ENCODE measurements around the gene ADSS2.

Gene ADSS2

DNA sequence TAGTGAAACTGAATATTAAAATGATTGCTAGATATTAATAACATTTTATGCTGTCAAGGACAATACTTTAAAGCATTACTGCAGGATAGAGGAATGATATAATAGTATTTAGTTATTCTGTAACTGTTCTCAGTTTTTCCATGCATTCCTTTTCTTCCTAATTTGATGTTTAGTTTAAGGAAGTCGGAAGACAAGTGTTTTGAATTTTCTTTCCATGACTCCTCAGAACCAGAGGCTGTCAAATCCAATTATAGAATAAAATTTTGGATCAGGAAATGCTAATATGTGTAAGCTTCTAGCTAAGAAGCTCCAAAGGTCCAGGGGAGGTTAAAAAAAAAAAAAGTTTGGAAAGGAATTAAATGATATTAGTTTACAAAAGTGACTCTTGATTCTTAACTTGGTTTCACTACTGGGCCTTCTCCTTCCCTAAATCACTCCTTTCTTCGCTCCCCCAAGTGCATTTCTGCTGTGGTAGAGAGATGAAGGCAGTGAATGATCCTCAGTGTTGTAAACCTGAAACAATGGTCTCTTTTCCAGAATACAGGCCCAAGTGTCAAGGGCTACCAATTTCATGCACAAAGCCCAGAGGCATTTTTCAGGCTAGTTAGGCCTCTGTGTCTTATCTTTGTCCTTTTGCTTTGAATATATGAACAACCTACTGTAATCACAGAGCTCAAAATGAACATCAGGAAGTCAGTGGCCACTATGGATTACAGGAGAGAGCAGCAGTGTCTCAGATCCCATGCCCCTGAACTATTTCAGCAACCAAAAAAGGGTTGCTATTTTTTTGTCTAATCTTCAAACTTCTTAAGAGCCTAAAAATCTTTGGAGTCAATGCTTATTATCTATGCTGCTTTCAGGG lies 6.2 kb downstream of the ADSS2 start:
- DNase-seq = no peak

DNA sequence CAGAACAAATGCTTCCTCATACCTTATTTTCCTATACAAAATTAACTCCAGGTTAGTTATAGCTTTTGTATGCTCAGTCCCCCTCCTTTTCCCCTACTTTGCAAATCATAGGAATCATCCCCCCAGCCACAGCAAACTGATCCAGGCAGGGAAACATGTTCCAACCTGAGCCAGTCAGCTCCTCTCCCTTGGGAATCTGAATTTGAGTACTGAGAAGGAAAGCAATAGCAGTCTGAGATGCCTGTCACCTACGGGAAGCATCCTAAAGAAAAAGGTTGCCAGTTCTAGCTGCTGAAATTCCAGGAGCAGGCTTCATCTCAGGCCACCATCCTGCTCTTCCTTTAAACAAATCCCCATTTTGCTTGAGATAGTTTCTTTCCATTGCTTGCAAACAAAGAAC lies 6.9 kb downstream of the ADSS2 start:
- DNase-seq = no peak

DNA sequence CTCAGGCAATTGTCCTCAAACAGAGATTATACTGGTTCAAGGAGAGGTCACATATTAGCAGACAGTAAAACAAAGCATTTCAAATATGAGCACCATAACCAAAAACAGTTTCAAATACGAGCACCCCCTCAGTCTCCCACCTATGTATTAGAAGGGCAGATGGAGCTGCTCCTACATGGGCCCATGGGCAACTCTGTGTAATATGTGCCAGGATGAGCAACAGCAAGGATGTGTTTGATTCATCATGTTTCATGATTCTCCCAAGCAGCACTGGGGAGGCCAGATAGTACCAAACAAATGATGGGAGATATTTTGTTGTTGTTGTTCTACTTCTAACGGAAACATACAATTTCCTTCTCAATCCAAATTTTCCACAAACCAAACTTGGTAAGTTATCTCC lies 8.9 kb downstream of the ADSS2 start:
- no peak for DNase-seq

DNA sequence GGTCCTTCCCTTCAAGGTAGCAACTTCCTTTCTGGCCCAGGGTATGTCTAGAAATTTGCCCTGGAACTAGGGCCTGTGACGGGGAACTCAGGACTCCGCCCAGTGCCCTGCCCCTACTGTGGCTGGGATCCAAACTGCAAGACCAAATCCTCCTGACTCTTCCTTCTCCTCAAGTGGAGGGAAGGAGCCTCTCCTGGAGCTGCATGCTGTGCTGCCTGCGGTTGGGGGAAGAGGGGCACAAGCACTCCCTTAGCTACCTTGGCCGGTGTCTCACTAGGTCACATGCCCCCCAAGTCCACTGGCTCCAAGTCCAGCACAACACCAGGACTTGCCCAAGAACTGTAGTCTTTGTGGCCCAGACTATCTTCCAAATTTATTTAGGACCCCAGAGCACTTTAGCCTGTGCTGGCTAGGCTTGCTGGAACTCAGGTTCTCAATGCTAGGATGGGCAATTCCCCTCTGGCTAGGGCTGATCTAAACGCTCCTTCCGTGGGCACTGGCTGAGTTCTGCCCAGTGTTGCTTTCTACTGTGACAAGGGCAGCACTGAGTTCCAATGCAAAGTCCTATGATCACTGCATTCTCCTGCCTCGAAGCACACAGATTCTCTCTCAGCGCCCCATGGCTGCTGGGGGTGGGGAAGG lies 12.2 kb downstream of the ADSS2 start:
- DNase-seq = no peak

DNA sequence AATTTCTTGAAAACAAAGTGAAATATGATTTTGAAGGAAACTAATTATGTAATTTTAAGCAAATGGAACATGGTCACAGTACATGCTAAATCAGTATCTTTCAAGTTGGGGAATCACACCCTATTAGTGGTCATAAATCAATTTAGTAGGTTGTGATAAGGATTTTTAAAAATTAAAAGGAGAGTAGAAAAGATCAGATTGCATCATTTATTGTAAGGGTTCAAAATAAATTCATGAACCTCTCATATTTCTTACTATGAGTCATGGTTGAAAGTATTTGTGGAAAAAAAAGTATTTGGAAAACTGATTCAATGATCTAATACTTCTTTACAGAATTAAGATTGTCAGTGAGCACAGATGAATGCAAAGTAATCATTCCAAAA lies 14.6 kb downstream of the ADSS2 start:
- no peak for DNase-seq

DNA sequence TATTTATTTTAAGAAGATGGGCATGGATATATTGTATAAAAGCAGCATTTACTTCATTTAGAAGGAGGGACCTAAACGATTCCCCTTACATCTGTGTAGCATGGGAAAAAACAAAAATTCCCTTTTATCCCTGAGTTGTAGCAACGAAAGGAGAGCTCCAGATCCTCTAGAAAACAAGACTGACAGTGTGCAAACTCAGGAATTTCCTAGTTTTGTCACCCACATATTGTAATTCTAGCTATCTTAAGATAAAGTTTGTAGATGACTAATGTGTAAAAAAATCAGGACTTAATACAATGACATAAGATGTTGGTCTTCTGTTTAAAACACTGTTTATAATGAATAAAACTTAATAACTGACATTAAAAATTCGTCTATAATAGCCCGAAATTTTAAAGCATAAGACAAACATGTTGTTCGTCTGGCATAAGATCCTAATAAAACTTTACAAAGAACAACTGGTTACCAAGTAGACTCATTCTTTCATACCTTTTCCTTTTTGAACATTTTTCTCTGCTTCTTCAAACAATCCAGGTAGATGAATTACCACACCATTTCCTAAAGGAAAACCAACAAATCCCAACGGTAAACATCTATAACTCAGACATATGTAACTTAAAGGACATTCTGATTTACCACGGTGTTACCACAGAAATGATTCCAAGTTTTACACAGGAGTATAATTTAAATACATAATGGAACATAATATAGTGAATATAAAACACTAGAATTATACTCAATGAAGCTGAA lies 15.2 kb downstream of the ADSS2 start:
- no peak for DNase-seq

DNA sequence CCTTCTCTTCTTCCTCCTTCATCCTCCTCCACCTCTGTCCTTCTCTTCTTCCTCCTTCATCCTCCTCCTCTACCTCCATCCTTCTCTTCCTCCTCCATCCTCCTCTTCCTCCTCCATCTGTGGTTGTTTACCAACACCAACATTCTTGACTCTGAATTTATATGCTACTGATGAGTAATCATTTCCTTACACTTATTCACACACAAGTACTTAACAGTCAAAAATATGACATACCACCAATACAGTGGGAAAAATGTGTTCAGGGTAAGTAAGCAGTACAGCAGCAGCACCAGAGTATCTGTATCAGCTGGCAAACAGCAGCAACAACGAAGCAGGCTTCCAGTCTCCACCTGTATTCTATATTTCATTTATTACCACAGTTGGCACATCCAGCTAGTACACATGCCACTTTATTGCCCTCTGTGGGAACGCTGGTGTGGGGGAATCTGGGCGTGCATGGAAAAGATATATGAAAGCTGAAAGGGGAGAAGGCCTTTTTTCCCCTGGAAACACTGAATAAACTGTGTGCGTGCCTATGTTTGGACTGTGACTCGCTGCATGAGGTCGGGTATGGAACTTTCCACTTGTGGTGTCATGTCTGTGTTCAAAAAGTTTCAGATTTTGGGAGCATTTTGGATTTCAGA lies 16.0 kb downstream of the ADSS2 start:
- DNase-seq = no peak

DNA sequence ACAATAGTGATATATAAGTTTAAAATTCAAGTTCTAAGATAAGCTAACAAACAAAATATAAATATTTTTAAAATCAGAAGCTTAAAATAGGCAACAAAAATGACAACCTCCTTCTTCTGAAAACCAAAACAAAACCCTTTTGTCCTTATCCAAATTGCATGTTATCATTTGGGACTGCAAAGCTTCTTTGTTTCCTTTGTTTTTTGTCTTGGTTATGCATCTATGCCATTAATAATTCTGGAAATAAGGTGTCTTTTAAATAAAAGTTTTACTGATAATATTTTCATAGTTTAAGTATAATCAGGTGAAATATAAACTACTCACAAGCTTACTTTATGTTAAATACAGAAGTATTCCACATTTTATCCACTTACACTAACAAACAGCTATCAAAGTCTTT lies 20.5 kb downstream of the ADSS2 start:
- no peak for DNase-seq

DNA sequence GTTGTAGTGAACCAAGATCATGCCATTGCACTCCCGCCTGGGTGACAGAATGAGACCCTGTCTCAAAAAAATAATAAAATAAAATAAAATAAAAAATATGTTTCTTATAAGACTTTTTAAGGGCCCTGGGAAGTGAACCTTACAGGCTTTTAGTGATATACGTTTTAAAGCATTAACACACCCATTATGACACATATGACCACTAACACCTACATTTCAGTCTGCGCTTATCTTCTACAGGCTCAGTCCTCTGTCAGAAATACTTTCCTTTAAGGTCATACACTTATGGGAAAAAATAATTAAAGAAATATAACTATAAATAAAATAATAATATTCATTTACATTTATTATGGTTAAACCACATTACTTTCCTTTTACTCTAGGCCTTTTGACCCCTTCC lies 21.9 kb downstream of the ADSS2 start:
- DNase-seq = no peak

DNA sequence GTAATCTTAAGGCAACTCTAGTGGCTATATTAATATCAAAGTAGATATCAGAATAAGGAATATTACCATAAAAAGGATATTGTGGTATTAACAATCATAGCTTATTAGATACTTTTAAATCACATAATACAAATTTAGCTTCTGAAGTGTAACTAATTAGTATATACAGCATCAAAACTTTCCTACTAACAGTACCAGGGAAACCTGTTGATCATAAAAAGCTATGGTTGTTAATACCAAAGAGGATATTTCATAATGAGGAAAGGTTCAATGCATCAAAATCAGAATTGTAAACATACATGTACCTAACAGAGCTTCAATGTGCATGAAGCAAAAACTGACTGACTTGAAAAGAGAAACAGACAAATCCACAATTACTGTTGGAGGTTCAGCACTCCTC lies 24.1 kb downstream of the ADSS2 start:
- no peak for DNase-seq

DNA sequence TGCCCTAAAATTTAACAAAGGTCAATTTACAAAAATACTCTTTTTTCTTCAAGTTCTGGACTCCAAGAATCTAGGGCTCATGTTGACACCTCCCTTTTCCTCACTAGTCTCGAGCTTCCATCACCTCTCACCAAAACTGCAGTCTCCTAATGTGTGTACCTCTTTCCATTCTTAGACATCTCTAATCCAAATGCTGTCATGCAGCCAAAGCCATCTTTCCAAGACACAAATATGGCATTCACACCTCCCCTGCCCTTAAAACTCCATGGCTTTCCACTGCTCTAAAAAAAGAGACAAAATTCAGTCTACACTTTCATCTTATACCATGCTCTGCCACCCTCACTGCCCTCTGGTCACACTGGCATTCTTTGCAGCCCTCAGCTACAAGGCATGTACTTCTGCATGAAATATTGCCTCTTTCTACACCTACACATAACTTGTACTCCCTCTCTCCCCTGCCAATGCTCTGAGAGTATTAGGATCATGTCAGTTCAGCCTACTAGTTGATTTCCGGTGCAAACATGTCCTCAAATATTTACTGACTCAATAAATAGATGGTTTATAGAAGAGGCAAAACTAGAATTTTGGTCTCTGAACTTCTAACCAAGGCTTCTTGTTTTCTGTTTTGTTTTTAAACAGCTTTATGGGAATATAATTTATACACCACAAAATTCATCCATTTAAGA lies 26.9 kb downstream of the ADSS2 start:
- no peak for DNase-seq

DNA sequence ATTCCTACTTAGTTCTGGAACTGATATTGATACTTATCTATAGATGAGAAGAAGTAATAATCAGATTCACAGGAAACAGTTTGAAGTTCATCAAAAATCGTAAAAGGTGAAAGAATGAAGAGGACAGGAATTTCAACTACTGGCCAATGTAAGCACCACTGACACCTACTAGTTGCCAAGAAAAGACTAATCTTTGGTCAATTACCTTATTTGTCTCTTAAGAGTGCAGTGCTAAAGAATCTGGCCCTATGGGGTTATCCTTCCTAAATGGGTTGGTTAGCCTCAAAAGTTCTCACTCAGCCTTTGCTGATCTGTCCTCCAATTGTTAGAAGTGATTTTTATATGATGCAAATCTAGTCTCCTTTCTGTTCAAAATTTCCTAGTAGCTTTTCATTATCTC lies 29.5 kb downstream of the ADSS2 start:
- no peak for DNase-seq

DNA sequence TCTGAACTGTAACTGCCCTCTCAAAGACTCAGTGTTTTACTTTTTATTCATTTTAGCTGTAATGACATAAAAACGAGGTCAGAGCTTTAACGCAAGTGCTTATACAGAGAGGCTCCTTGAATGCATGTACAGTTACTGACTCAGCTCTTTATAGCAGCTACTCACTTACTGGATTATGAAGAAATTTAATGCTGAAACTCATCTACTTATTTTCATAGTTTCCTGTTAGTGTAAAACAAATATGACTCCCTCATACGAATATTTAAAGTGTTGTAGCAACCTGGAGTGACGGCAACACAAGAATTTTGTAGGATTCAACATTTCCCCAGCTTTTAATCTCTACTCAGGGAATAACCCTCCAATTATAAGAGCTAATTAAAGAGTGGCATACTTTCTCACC lies 32.7 kb downstream of the ADSS2 start:
- no peak for DNase-seq

DNA sequence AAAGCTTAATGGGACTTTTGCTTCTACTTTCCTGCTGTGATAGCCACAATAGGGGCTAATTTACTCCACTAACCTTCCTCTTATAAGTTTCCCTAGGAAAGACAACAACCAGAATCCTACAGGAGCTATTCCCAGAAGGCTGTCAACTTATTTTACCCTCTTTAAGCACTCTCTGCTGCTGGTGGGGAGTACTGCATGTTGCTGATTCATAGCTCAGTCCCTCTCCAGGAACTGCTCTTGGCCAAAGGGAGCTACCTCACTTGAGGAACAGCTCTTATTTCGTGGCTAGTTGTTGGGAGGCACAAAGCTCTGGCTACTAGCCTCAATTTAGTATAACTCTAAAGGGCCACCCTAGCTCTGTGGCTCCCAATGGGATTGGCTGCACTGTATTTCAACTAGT lies 37.2 kb downstream of the ADSS2 start:
- DNase-seq = no peak

DNA sequence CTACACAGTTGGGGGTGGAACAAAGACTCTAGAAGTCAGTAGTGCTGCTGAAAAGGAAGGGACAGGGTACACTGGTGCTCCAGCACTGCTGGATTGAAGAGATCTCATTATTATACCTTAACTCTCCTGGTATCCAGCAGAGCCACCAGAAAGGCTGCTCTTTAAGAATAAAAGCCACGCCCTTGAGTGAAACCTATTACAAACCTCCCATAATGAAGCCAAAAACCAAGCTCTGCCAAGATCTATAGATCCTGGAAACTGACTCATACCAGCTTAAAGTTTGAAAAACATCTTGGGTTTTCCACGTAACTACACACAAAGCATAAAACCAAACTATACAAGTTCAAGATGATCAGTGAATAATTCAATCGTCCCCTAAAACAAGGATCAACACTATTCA lies 38.0 kb downstream of the ADSS2 start:
- no peak for DNase-seq

DNA sequence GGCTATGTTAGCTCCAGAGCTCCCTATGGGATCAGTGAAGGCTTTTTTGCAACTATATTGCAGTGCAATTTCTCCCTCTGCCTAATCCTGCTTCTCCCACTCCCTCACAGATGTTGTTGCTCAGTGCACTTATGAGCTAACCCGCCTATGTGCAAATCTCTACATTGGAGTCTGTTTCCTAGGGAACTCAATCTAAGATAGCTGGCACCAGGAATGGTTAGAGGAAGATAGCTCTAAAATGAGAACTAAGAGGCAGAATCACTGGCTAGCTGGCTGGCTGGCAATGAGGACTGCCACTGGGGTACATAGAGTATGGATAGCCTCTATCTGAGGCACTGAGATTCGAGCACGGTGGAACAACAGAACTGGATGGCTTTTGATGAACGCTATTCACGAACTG lies 39.5 kb downstream of the ADSS2 start:
- DNase-seq = no peak

DNA sequence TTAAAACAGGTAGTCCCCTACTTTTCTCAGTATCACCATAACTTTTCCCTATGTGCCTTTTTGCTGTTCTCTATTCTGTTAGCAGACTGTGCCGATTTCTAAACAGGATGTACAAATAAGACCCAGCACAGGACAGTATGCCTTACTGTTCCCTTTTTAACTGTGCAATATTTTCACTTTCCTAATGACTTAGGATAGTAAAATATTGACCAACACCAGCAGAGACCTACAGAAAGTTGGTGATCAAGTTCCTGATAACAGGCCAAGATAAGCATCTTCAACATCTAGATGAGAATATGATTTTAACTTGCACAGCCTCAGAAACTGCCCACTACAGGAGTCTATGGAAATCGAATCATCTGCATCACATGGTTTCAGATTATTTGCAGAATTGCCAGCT lies 42.0 kb downstream of the ADSS2 start:
- no peak for DNase-seq

DNA sequence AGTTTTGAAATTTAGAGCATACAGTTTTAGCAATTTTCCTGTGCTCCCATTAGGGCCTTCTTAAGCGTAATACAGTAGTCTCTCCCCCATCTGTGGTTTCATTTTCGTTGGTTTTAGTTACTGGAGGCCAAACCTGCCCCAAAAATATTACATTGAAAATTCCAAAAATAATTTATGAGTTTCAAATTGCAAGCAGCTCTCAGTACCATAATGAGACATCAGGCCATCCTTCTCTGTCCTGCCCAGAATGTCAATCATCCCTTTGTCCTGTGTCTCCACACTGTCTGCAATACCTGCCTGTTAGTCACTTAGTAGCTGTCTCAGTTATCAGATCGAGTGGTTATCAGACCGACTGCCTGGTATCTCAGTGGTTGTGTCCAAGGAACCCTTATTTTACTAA lies 45.4 kb downstream of the ADSS2 start:
- no peak for DNase-seq

DNA sequence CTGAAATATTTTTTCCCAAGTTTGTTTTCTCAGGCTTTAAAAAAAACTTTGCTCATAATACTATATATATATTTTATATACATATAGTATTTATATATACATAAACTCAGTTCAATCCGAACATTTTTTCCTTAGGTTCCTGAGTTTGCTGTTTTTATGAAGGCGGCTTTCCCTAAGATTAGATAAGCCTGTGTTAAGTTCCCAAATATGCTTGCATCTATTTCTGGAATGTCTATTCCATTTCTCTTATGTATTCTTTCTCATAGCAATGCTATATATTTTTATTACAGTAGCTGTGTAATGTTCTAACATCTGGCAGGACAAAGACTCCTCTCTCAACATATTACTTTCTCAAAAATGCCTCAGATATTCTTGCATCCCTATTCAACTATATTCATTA lies 45.9 kb downstream of the ADSS2 start:
- no peak for DNase-seq

DNA sequence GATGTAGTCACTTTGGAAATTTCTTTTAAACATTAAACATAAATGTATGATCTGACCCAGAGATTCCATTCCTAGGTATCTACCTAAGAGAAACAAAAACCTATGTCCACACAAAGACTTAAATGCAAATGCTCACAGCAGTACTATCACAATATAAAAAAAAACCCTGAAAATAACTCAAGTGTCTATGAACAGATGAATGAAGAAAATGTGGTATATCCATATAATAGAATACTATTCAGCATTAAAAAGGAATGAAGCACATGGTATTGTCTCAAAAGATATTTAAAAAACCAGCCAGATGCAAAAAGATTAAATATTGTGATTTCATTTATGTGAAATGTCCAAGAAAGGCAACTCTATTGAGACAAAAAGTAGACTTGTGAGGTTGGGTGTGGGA lies 48.3 kb downstream of the ADSS2 start:
- DNase-seq = no peak

DNA sequence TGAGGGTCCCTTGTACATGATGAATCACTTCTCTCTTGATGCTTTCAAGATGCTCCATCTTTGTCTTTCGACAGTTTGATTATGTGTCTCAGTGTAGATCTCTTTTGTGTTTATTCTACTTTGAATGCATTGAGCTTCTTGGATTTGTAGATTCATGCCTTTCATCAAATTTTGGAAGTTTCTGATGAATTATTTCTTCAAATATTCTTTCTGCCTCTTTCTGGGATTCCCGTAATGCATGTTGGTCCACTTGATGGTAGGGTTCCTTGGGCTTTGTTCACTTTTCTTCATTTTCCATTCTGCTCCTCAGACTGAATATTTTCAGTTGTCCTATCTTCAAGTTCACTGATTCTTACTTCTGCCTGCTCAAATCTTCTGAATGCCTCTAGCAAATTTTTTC lies 50.7 kb downstream of the ADSS2 start:
- DNase-seq = no peak

DNA sequence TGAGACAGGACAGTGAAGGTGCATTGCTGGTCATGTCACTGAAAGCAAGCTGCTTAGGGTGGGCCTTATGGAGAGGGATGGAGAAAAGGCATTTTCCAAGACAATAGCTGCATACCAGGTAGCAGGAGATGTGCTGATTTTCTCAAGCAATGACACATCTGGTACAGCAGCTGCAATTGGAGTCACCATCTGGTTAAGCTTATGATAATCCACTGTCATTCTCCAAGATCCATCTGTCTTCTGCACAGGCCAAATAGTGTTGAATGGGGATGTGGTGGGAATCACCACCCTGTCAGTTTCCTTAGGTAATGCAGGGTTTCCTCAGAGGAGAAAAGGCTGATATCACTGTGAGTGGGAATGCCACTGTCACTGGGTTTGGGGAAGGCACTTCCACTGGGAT lies 54.6 kb downstream of the ADSS2 start:
- no peak for DNase-seq

DNA sequence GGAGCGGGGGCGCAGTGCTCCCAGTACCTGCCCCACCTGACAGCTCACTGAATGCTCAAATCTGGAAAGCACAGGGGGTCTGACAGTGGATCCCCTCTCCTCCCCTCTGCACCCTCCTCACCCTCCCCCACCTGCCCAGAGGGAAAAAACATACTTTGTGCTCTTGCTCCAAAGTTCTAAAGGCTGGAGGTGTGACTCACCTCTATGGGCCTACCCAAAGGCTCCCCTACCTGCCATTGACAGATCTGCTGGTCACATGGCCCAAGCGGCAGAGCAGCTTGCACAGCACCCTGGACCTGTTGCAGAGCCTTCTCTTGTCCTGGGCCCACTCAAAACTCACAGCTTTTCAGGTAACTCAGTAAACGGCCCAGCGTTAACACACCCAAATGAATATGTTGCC lies 55.7 kb downstream of the ADSS2 start:
- DNase-seq = no peak
